HG03159 (cell line): ENCODE measurements around the gene HOMEZ.
"Not testable (repeated sequence)": the region's sequence is repeated elsewhere in the genome, so short reads cannot be mapped to it uniquely, and the experiment has no call there.

Experiments used
- ATAC-seq: cut with Tn5 transposase; IDR thresholded peaks from one replicate; pipeline ENCODE4 v1.9.1; 2021; ENCODE audit warnings: mild to moderate bottlenecking, moderate library complexity; ENCODE audit not compliant: unreplicated experiment

The HOMEZ gene

DNA sequence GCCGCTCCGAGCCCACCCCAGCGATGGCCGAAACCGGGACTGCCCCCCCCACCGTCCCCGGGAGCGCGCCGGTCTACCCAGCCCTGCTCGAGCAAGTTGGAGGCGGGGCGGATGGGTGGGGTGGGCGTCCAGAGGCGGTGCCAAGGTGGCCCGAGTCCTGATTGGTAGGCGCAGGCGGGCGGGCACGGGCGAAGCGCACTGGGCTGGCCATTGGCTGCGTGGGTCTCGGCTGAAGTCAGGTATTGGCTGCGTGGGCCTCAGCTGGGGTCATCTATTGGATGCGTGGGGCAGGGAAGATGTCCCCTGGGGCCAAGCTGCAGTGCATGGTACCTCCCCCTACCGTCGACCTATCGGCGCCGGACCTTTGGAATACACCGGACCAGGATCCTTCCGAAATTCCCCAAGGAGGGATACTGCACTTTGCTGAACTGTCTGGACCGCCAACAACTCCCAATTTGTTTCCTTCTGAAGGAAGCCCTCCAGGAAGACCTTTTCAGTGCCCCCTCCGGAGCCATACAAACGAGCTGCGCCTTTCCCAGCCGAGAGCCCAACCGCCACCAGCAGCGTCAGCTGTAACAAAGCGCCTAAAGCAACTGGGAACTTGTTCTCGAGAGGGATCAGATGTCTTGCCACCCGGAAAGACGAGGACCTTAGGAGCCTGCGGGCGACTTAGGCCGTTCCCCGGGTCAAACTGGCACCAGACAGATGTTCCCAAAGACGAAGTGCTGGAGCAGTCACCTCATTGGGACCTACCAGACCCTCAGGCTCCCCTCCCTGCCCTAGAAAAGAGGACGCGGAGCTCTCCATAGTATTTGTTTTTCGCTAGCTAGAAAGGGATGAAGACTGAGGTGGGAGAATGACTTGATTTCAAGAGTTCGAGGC lies at the start of gene HOMEZ:
HOMEZ (minus strand) TSS at position 113 of the 882 bp plus-strand sequence. CDS start 180 bp downstream, outside the sequence.
- ATAC-seq = peak; percentile 97

DNA sequence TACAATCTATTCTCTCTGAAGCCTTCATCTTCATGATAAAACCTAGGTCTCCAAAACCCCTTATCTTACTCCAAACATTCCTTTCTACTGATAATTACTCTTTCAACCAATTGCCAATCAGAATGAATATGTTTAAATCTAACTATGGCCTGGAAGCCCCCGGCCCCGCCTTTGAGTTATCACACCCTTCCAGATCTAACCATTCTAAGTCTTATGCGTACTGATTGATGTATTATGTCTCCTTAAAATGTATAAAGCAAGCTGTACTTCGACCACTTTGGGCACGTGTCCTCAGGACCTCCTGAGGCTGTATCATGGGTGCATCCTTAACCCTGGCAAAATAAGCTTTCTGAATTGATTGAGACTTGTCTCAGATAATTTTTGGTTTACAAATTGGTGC lies 49.7 kb upstream of the HOMEZ start:
- no peak for ATAC-seq

- no peak for ATAC-seq
Observed at GRCh38 chr14:23327947-23328744, 42.2 kb upstream of the HOMEZ start.

- ATAC-seq = no peak
Observed at GRCh38 chr14:23326491-23327332, 40.8 kb upstream of the HOMEZ start.

- not testable (repeated sequence) for ATAC-seq
Observed at GRCh38 chr14:23325746-23326145, 39.8 kb upstream of the HOMEZ start.

- ATAC-seq = no peak
Observed at GRCh38 chr14:23324993-23325392, 39.1 kb upstream of the HOMEZ start.

DNA sequence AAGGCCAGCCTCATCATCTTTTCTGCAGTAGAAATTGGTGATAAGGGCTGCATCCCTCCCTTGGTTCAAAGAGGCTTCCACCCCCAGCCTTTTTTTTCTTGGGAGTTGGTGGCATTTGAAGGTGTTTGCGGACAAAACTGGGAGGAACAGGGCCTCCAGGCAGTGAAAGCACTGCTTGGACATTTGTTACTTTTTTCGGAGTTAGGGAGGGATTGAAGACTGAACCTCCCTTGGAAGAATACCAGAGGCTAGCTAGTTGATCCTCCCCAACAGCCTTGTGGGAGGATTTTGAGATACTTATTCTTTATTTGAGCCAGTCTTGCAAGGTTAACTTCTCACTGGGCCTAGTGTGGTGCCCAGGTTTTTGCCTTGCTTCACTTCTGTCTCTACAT lies 38.5 kb upstream of the HOMEZ start:
- no peak for ATAC-seq

GRCh38 chr14:23323838-23324454 lies 38.0 kb upstream of the HOMEZ start:
- ATAC-seq = no peak

DNA sequence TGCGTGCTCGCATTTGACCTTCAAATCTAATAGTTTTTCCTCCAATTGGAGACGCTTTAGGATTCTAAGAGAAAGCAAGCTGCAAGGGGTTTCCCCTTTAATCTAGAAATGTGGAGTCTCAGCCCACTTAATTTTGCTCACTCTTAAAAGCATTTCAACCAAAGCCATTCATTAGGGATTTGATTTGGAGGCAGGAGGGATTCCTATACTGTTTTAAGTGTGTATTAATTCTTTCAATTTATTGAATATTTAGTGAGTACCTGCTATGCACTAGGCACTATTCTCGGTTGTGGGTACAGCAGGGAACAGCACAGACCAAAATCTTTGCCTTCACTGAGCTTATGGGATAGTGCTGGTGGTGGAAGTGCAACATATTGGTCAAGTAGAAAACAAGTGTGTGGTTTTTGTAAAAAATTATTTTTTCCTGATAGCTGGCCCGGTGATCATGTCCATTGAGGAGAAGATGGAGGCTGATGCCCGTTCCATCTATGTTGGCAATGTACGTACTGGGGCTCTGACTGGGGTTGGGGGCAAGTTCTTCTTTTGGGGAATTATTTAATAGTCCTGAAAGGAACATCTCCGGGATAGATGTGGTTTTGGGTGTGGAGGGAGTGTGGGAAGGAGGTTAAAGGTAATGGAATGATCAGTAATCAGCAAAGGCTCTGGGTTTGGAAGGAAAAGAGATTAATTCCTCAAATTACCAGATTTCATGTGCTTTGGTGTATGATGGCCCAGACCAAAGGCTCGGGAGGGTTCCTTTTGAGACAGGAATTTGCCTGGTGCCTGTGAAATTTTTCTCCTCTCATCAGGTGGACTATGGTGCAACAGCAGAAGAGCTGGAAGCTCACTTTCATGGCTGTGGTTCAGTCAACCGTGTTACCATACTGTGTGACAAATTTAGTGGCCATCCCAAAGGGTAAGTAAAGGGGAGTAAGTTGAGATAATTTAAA lies 36.9 kb upstream of the HOMEZ start:
- ATAC-seq = no peak

DNA sequence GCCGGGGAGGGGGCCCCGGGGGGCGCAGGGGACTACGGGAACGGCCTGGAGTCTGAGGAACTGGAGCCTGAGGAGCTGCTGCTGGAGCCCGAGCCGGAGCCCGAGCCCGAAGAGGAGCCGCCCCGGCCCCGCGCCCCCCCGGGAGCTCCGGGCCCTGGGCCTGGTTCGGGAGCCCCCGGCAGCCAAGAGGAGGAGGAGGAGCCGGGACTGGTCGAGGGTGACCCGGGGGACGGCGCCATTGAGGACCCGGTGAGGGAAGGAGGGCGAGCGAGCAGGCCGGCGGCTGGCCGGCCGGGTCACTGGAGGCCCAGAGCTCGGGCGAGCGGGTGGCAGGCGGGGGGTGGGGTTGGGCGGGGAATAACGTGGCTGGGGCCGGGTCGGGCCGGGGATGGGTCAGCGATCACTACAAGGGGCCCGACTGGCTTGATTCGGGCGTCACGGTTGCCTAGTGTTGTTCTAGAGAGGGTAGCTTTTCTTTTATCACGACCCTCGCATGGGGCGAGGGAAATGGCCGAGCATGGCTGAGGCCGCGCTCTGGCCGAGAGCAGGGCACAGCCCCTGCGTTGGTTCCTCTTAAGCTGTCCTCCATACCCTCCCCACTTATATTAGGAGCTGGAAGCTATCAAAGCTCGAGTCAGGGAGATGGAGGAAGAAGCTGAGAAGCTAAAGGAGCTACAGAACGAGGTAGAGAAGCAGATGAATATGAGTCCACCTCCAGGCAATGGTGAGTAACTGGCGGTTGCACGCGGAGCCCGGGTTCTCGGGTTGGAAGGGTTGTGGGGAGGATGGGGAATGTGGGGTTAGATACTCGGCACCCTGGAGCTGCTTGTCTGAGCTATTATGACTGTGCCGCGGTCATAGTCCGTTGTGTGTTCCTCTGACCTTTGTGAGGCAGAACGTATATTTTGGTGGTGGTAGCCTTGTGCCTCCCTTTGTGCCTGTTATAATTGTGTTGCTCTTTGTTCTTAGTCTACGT lies 35.9 kb upstream of the HOMEZ start:
- ATAC-seq = peak; percentile 6

- peak; percentile 90 for ATAC-seq
Observed at GRCh38 chr14:23320584-23321571, 34.9 kb upstream of the HOMEZ start, which contains the start of gene PABPN1. Gene PABPN1 (plus strand): TSS chr14:23321457. CDS start chr14:23321470, 13 bp downstream.

DNA sequence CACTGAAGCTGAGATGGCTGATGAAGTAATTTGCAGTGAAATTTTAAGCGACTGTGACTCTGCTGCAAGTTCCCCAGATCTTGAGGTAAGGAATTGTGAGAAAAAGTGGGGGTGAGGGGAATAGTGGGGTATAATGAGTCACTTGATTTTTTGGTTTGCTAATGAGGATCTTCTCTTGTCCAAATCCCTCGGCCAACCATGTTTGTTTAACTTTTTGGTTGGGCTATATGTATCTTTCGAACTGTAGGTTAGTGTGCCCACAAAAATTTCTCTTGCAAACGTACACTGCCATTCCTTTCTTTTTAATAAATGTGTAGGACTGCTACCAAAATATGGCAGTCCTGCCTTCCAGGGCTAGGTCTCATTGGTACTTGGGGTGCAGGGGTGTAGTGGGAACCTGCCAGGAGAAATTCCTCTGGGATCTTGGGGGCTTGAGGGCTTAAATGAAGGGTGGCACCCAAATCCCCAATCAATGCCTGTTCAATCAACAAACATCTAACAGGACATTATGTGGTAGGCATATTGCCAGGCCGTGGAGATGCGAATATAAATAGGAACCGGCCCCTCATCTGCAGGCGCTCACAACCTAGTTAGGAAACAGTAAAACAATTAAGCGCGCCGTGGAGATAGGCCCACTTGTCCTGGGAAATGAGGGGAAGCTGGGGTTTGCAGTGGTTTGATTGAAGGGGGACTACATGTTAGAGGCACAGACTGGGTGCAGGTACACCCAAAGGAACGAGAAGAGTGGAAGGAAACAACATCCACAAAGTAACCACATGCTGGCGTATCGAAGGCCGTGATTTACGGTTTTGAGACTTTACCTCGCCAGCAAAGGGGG lies 34.0 kb upstream of the HOMEZ start:
- ATAC-seq = no peak

- ATAC-seq = no peak
Observed at GRCh38 chr14:23316300-23316699, 30.4 kb upstream of the HOMEZ start.

DNA sequence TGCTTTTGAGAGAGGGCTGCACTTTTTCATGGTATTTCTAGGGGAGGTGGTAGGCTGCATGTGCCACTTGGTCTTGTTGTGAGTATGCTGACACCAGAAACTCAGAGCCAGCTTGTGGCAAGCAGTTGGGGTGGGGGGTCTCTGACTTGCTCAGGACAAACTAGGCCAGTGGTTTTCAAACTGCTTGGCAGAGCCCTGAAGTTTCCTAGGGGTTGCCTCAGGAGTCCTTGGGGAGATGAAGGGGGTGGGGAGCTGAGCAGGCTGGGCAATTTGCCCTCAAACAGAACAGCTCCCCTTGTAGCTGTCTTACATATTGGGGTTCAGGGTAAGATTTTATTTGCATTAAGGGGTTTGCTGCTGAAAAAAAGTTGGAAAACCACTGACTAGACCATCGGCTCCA lies 24.6 kb upstream of the HOMEZ start:
- ATAC-seq = no peak

- ATAC-seq = no peak
Observed at GRCh38 chr14:23308721-23309445, 23.0 kb upstream of the HOMEZ start.
